DMS53 treated with DMSO at 0.1 percent for 48 hours (cell line): Measurements from ENCODE around the gene IL17A.
"Not testable (repeated sequence)": the region's sequence is repeated elsewhere in the genome, so short reads cannot be mapped to it uniquely, and the experiment has no call there.

ENCODE experiments used
- DNase-seq: peaks from one replicate; lab custom pipeline; 2025; ENCODE audit not compliant: unreplicated experiment; lab: John Stamatoyannopoulos, UW

Gene IL17A

GRCh38 chr6:52162940-52163908, 23.0 kb upstream of the IL17A start:
- peak; percentile 77 for DNase-seq

- DNase-seq = peak; percentile 84
Measured at GRCh38 chr6:52164319-52165094, 21.7 kb upstream of the IL17A start.

GRCh38 chr6:52167267-52167666, 18.9 kb upstream of the IL17A start:
- DNase-seq = no peak

GRCh38 chr6:52168351-52168750, 17.8 kb upstream of the IL17A start:
- not testable (repeated sequence) for DNase-seq

- DNase-seq = no peak
Measured at GRCh38 chr6:52174118-52174517, 12.1 kb upstream of the IL17A start.

GRCh38 chr6:52176550-52176949, 9.6 kb upstream of the IL17A start:
- DNase-seq = peak; percentile 98

- DNase-seq = no peak
Measured at GRCh38 chr6:52177961-52178360, 8.2 kb upstream of the IL17A start.

- peak; percentile 11 for DNase-seq
Measured at GRCh38 chr6:52180787-52181558, 5.2 kb upstream of the IL17A start.

- peak; percentile 54 for DNase-seq
Measured at GRCh38 chr6:52183131-52183713, 3.0 kb upstream of the IL17A start.

GRCh38 chr6:52186480-52186879, 305 bp downstream of the IL17A start:
- DNase-seq = no peak

- no peak for DNase-seq
Measured at GRCh38 chr6:52187098-52187497, 923 bp downstream of the IL17A start.

GRCh38 chr6:52189974-52190373, 3.8 kb downstream of the IL17A start:
- DNase-seq = no peak

- DNase-seq = no peak
Measured at GRCh38 chr6:52190409-52190808, 4.2 kb downstream of the IL17A start.

- no peak for DNase-seq
Measured at GRCh38 chr6:52191824-52192223, 5.6 kb downstream of the IL17A start.

- DNase-seq = no peak
Measured at GRCh38 chr6:52195886-52196285, 9.7 kb downstream of the IL17A start.

GRCh38 chr6:52200088-52200487, 13.9 kb downstream of the IL17A start:
- DNase-seq = not testable (repeated sequence)

GRCh38 chr6:52201046-52201445, 14.9 kb downstream of the IL17A start:
- DNase-seq = no peak

GRCh38 chr6:52201493-52201892, 15.3 kb downstream of the IL17A start:
- DNase-seq = no peak

- DNase-seq = no peak
Measured at GRCh38 chr6:52207066-52207465, 20.9 kb downstream of the IL17A start.

- no peak for DNase-seq
Measured at GRCh38 chr6:52208612-52209011, 22.4 kb downstream of the IL17A start.

GRCh38 chr6:52209770-52210169, 23.6 kb downstream of the IL17A start:
- DNase-seq = no peak
